WTC11 (cell line): ENCODE data around the gene BRK1. TPM values are rescaled to one million over a fixed set of nuclear protein-coding genes. Genes with fewer than 3 reads are reported as not detected.

Experiments
- ATAC-seq: fragments of 200-7000 bp; cut with Tn5 transposase; 2 replicates; pipeline ENCODE4 v1.10.0; 2021; ENCODE audit warnings: mild to moderate bottlenecking, moderate library complexity
- CTCF ChIA-PET: fragments of 300-600 bp; sonication (Branson Sonifier 250); formaldehyde crosslinking; loops from one replicate; lab custom pipeline; 2021; ENCODE audit warnings: antibody characterized with exemption; lab: Charles Lee
- POLR2A ChIA-PET: fragments of 350-600 bp; sonication (Branson Sonifier 250); formaldehyde crosslinking; loops from one replicate; lab custom pipeline; 2021; ENCODE audit warnings: antibody characterized with exemption; lab: Charles Lee
- DNase-seq: peaks from one replicate; pipeline ENCODE4 v3.0.0; 2021; ENCODE audit warnings: low spot score
- H3K27ac Mint-ChIP-seq: 2 replicates; pipeline ENCODE4 v1.8.0; 2021; ENCODE audit warnings: mixed read lengths
- H3K27me3 Mint-ChIP-seq: 2 replicates; pipeline ENCODE4 v1.8.0; 2021; ENCODE audit warnings: low read depth, mild to moderate bottlenecking, moderate library complexity, mixed read lengths
- H3K36me3 Mint-ChIP-seq: 2 replicates; pipeline ENCODE4 v1.8.0; 2021; ENCODE audit warnings: mixed read lengths
- H3K4me1 Mint-ChIP-seq: 2 replicates; pipeline ENCODE4 v1.8.0; 2022; ENCODE audit warnings: mixed read lengths
- H3K4me3 Mint-ChIP-seq: 2 replicates; pipeline ENCODE4 v1.8.0; 2021; ENCODE audit warnings: mild to moderate bottlenecking, moderate library complexity, mixed read lengths
- H3K9me3 Mint-ChIP-seq: 2 replicates; pipeline ENCODE4 v1.8.0; 2021; ENCODE audit warnings: mixed read lengths
- AFF4 ChIP-seq: sonication (generic); formaldehyde crosslinking; IDR thresholded peaks from 2 replicates; pipeline ENCODE4 v1.8.1; 2023; ENCODE audit warnings: mild to moderate bottlenecking, missing genetic modification reagents, borderline replicate concordance
- AR ChIP-seq: fragments of 250-450 bp; sonication (Bioruptor Pico); IDR thresholded peaks from 2 replicates; pipeline ENCODE4 v1.9.0; 2021; ENCODE audit warnings: mild to moderate bottlenecking
- ARID4B ChIP-seq: sonication (generic); formaldehyde crosslinking; IDR thresholded peaks from 2 replicates; pipeline ENCODE4 v1.8.0; 2023; ENCODE audit warnings: missing genetic modification reagents, mild to moderate bottlenecking, borderline replicate concordance
- ATF3 ChIP-seq: sonication (generic); formaldehyde crosslinking; conservative IDR thresholded peaks from 2 replicates; pipeline ENCODE4 v1.8.1; 2022; ENCODE audit warnings: mild to moderate bottlenecking, missing genetic modification reagents
- CREB1 ChIP-seq: sonication (generic); formaldehyde crosslinking; IDR thresholded peaks from 2 replicates; pipeline ENCODE4 v1.8.0; 2023; ENCODE audit warnings: mild to moderate bottlenecking, missing genetic modification reagents
- E2F5 ChIP-seq: sonication (generic); formaldehyde crosslinking; IDR thresholded peaks from 2 replicates; pipeline ENCODE4 v1.8.1; 2022; ENCODE audit warnings: mild to moderate bottlenecking, moderate library complexity, missing genetic modification reagents
- IRF2 ChIP-seq: sonication (generic); formaldehyde crosslinking; IDR thresholded peaks from 2 replicates; pipeline ENCODE4 v1.8.0; 2022; ENCODE audit warnings: low read depth, missing genetic modification reagents, borderline replicate concordance
- MYBL2 ChIP-seq: sonication (generic); formaldehyde crosslinking; IDR thresholded peaks from 2 replicates; pipeline ENCODE4 v1.8.1; 2023; ENCODE audit warnings: mild to moderate bottlenecking, moderate library complexity, missing genetic modification reagents
- OVOL2 ChIP-seq: fragments of 250-450 bp; sonication (Bioruptor Pico); IDR thresholded peaks from 2 replicates; pipeline ENCODE4 v1.9.0; 2021; ENCODE audit warnings: mild to moderate bottlenecking, borderline replicate concordance
- PRDM15 ChIP-seq: sonication (generic); formaldehyde crosslinking; IDR thresholded peaks from 2 replicates; pipeline ENCODE4 v1.8.0; 2022; ENCODE audit warnings: missing genetic modification reagents
- TCF7 ChIP-seq: sonication (generic); formaldehyde crosslinking; IDR thresholded peaks from 2 replicates; pipeline ENCODE4 v1.8.0; 2022; ENCODE audit warnings: mild to moderate bottlenecking, low read depth, missing genetic modification reagents, moderate library complexity
- ZBTB21 ChIP-seq: sonication (generic); formaldehyde crosslinking; IDR thresholded peaks from 2 replicates; pipeline ENCODE4 v1.8.1; 2023; ENCODE audit warnings: mild to moderate bottlenecking, missing genetic modification reagents, borderline replicate concordance
- ZNF263 ChIP-seq: sonication (generic); formaldehyde crosslinking; IDR thresholded peaks from 2 replicates; pipeline ENCODE4 v1.8.1; 2022; ENCODE audit warnings: low read depth, mild to moderate bottlenecking, moderate library complexity, missing genetic modification reagents
- ZNF317 ChIP-seq: sonication (generic); formaldehyde crosslinking; IDR thresholded peaks from 2 replicates; pipeline ENCODE4 v1.8.1; 2023; ENCODE audit warnings: low read depth, mild to moderate bottlenecking, moderate library complexity, missing genetic modification reagents, borderline replicate concordance
- ZNF416 ChIP-seq: fragments of 250-450 bp; sonication (Bioruptor Pico); IDR thresholded peaks from 2 replicates; pipeline ENCODE4 v1.9.0; 2021; ENCODE audit warnings: mild to moderate bottlenecking, inconsistent platforms
- ZNF512 ChIP-seq: sonication (generic); formaldehyde crosslinking; IDR thresholded peaks from 2 replicates; pipeline ENCODE4 v1.8.1; 2022; ENCODE audit warnings: missing genetic modification reagents, borderline replicate concordance
- total RNA-seq: library from RNA; stranded (reverse); gene quantifications from 3 replicates; pipeline ENCODE4 v1.2.3, GENCODE V29; 2021

BRK1 gene
- total RNA-seq, 1 experiment from 2014 or later: 107 TPM

- no peak for TF ChIP-seq AFF4 (CRISPR knock-in tag)
- no peak for TF ChIP-seq ZBTB21 (CRISPR knock-in tag)
- no peak for TF ChIP-seq ZNF416 (CRISPR knock-in tag)
- TF ChIP-seq E2F5 (CRISPR knock-in tag): no peak
- TF ChIP-seq, all 79 proteins: peak for 0
Measured at GRCh38 chr3:10106919-10107318, 8.6 kb upstream of the BRK1 start (continued).

- CTCF ChIA-PET: interaction anchor here (0.6 kb wide), 1 partner anchor 40 kb away, joined by 3 read pairs; no protein-coding TSS in a partner anchor
- no peaks in the 10 kb centered on the region for H3K36me3 Mint-ChIP-seq
- H3K4me3 Mint-ChIP-seq: no peak within 1 kb of the TSS
- DNase-seq: no peak
- no peaks in the 10 kb centered on the region for H3K4me1 Mint-ChIP-seq
- no peaks in the 10 kb centered on the region for H3K27me3 Mint-ChIP-seq
- 0 out of 2 replicates have a peak within 1 kb of the TSS, but pooled peaks have one; percentile 85 for H3K27ac Mint-ChIP-seq
- no peaks in the 10 kb centered on the region for H3K9me3 Mint-ChIP-seq
- POLR2A ChIA-PET: no interaction called here
- ATAC-seq: no peak; the same call in 1 of the 2 replicates
- TF ChIP-seq ARID4B (CRISPR knock-in tag) (no peak), CREB1 (CRISPR knock-in tag) (no peak), ZNF263 (CRISPR knock-in tag) (no peak), IRF2 (CRISPR knock-in tag) (no peak), PRDM15 (no peak), AR (CRISPR knock-in tag) (no peak), ATF3 (CRISPR knock-in tag) (no peak), OVOL2 (no peak), ZNF512 (CRISPR knock-in tag) (no peak), ZNF317 (CRISPR knock-in tag) (no peak), MYBL2 (no peak), TCF7 (CRISPR knock-in tag) (no peak)
Measured at GRCh38 chr3:10108091-10108490, 7.4 kb upstream of the BRK1 start, which contains the start of gene FANCD2OS. Gene FANCD2OS (minus strand): TSS chr3:10108255. CDS start chr3:10104774, 3,481 bp downstream.
